HG03575 (cell line): Measurements from ENCODE around the gene NRGN.
"Not testable (repeated sequence)": the region's sequence is repeated elsewhere in the genome, so short reads cannot be mapped to it uniquely, and the experiment has no call there.

Experiments
- ATAC-seq: cut with Tn5 transposase; IDR thresholded peaks from one replicate; pipeline ENCODE4 v1.9.1; 2021; ENCODE audit not compliant: unreplicated experiment, insufficient number of reproducible peaks, low FRiP score; ENCODE audit errors: extremely low read depth

NRGN gene

GRCh38 chr11:124769806-124770774 lies 30.3 kb downstream of the NRGN start:
- no peak for ATAC-seq

- ATAC-seq: not testable (repeated sequence)
These were observed 31.2 kb downstream of the NRGN start for GRCh38 chr11:124770959-124771358.

DNA sequence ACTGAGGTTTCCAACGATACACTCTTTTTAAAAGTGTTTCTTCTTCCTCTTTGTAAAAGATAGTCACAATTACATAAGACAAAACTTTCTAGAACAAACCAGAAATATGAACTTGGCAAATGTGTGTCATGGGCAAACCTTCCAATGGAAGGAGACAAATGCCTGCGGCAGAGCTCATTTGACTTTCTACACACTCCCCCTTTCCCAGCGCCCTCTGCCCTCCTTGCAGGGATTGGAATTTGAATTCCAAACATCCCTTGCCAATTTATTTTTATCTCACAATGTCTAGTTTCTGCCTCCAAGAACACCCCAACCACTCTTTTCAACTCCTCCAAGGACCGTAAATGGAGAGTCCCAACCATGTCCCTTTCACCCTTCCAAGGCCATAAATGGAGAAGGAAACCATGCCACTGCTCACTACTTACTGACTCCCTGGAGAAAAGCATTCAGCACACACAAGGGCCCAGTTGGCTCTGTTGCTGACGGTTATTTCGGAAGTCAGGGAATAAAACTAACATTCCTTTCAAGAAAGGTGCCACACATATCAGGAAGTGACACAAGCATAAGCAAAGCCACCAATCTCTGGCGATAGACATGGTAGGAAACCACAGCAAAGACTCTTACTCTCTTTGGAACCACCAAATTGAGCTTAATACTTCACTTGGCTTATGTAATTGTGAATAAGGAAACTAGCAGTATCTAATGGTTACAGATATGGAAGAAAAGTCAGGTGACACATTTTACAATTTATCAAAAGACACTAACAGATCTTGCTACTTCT lies 37.3 kb downstream of the NRGN start:
- ATAC-seq: no peak

DNA sequence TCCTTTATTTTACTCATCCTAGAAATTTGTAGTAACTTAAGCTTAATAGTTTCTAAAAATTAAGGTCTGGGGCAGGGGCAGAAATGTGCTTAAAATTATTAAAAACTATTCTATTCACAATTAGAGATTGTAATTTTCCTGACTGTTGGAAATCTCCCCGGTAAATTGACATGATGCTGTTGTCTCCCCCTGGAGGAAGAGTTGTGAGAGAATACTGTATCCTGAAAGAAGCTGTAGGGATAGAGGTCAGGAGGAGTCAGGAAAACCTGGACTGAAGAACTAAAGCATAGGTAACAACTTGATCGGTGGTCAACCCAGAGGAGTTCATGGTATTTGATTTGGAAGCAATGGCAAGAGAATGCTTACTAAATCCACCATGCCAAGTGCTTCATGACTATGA lies 38.5 kb downstream of the NRGN start:
- no peak for ATAC-seq

DNA sequence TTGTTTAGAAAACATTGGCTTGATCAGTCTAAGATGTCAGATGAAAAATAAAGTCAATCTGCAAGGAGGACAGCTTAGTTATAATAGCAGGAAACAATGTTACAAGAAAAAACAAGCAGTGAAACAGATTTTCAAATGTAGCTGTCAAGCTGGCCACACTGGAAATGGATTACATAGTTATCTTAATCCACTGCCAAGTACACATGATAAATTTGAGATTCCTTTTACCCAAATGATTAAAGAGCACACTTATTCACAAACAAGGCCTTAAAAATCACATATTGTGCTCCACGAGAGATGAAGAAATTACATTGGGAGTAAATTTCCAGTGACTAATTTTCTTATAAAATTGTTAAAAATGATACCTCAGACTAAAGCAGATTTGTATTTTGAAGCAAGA lies 39.8 kb downstream of the NRGN start:
- ATAC-seq: no peak

GRCh38 chr11:124783002-124783401 lies 43.3 kb downstream of the NRGN start:
- ATAC-seq: no peak

DNA sequence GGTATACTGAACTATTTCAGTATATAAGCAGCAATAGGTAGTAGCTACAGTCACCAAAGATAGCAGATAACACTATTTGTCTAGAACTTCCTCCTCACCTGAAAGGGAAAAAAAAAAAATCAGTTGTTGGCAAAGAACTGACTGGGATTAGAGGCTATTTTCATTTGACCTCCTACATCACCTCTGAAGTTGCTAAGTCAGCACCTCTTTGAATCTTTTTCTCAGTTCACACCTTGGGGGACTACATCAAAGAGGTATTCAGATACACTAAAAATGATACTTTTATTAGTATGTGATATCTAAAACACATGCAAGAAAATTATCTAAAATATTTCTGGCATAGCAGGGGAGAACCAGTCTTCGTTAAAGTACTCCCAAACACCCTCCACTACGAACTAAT lies 44.3 kb downstream of the NRGN start:
- no peak for ATAC-seq

- no peak for ATAC-seq
These were observed 48.8 kb downstream of the NRGN start for GRCh38 chr11:124788521-124788920.

DNA sequence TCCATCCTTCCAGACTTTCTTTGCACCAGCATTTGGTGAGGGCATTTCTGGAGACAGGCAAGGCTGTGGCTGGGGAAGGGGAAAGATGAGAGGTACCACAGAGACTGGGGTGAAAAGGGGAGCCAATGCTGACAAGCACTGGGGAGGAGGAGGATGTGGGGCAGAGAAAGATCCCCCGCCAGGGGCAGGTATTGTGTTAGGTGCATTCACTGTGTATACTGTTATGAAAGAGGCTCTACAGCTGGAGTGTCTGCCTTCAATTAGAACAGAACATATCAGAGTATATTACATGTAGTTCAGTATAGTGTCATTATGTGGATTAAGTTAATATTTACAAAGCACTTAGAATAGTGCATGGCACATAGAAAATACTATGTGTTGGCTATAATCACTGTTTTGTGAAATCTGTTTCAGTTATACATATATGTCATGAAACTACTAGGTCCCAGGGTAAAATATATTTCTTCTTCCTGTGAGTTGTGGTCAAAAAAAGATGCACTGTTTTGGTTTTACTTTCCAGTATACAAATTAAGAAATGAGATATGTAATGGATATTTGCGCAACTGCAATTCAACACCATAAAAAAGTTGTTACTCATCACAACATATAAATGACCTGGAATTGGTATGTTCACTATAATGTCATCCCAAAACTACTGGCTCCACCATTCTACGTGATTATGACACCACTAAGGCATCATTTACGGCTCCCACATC lies 52.0 kb downstream of the NRGN start:
- peak; percentile 58 for ATAC-seq

GRCh38 chr11:124793466-124794278 lies 53.9 kb downstream of the NRGN start:
- ATAC-seq: no peak

- ATAC-seq: no peak
These were observed 56.6 kb downstream of the NRGN start for GRCh38 chr11:124796312-124796711.
